ENCODE measurements around the gene NEB.

Gene NEB

DNA sequence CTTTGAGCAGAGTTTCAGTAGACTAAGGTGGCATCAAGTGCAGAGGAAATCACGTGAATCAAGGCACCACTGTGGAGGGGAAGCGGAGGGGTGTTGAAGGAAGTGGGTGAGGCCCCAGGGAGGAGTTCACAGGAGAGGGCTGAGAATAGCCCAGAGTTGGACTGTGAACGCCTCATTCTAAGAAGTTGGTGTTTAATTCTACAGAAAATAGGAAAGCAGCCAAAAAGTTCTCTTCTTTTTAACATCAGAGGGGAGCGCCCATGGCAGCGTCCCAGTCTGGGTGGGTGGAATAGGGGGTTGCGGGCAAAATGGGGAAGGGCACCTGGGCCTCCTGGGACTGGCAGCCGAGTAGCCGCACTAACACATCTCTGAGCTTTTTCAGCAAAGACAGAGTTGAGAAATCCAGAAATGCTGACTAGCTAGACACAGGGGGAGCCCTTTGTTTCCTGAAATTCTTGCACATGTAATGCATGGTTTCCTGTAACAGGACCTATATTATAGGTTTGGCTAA, 97.0 kb downstream of the NEB start:
- no peak overlapping the region; the same call in 1 of the 2 replicates for H3K4me3 ChIP-seq (ENCODE audit: low read length)
- no peak for TF ChIP-seq ZNF274 (IDR thresholded peaks at IDR 0.05; ENCODE audit: low read depth, low read length)

DNA sequence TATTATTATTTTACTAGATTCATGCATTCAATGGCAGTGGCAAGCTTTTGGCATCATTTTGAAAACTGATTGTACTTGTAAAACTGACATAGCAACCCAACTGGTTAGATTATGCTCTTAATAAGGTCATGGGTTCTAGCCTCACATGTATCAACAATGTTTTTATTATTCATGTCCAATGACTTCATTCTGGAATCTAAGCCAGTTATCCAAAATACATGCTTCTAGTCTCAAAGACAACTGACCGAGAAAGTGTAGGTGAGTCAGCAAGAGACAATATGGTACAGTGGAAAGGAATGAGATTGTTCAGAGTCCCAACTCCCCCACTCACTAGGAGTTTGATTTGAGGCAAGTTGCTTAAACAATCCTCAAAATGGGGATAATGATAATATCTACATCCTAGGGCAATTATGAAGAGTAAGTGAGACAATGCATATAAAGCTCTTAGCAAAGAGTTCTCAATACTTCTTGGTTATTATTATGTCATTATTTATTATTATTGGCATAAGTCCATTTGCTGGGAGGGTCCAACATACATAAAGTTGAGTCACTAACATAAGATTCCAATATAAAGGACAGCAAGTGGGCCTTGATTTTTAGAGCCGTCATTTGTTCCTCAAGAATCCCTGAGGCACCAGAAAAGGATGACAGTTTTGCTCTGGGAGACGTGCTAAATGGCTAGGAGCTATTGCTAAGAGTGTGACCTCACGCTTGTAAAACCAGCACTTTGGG, 99.4 kb downstream of the NEB start:
- TF ChIP-seq ZNF274 (IDR thresholded peaks at IDR 0.05; ENCODE audit: low read depth, low read length): no peak
- H3K4me3 ChIP-seq (ENCODE audit: low read length): no peak overlapping the region

DNA sequence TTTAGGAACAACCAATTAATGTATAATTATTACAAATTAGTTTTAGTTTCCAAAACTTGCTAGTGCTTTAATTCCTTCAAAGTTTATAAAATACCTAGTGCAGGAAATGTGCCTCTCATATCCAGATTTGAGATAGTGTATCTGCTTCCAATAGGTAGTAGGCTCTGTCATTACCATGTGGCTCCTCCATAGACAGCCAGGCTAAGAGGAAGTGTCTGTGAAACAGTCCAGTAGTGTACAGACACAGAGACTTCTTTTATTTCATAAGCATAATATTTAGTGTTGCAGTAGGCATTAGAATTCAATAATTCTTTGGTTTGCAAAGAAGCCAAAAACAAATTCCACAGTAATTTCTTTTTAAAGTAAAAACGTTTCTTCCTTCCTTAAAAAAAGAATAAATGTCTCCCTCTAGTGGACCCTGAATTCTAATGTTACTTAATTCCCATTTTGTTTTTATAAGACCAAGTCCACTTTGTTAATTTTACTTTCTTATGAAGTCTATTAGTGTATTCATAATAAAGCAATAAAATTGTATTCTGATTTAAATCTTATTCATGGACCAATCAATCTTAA, 101.2 kb downstream of the NEB start:
- H3K4me3 ChIP-seq (ENCODE audit: low read length): no peak overlapping the region
- TF ChIP-seq ZNF274 (IDR thresholded peaks at IDR 0.05; ENCODE audit: low read depth, low read length): no peak

- H3K4me3 ChIP-seq (ENCODE audit: low read length): no peak overlapping the region
- TF ChIP-seq ZNF274 (IDR thresholded peaks at IDR 0.05; ENCODE audit: low read depth, low read length): no peak
These were observed 103.9 kb downstream of the NEB start for GRCh38 chr2:151630372-151630771.

- H3K4me3 ChIP-seq (ENCODE audit: low read length): no peak overlapping the region
- no peak for TF ChIP-seq ZNF274 (IDR thresholded peaks at IDR 0.05; ENCODE audit: low read depth, low read length)
These were observed 106.9 kb downstream of the NEB start for GRCh38 chr2:151627353-151627752.

- TF ChIP-seq ZNF274 (IDR thresholded peaks at IDR 0.05; ENCODE audit: low read depth, low read length): no peak
- H3K4me3 ChIP-seq (ENCODE audit: low read length): no peak overlapping the region
These were observed 110.0 kb downstream of the NEB start for GRCh38 chr2:151624271-151624670.

DNA sequence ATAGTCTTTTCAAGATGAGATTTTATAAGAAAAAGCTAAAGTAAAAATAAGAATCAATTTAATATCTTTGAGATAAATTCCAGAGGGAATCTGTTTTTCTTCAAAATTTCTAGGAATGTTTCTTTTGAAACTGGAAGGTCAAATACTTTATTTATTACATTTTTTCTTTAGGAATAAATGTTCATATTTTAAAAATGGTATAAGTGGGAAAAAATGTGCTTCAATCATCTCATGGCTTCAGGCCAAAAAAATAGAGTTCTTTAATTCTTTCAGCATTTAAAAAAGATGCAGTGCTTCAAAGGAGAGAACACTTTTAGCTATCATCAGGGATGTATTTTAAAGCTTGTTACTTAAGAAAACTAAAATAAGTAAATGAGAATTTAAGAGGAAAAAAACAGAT, 110.6 kb downstream of the NEB start:
- no peak for TF ChIP-seq ZNF274 (IDR thresholded peaks at IDR 0.05; ENCODE audit: low read depth, low read length)

DNA sequence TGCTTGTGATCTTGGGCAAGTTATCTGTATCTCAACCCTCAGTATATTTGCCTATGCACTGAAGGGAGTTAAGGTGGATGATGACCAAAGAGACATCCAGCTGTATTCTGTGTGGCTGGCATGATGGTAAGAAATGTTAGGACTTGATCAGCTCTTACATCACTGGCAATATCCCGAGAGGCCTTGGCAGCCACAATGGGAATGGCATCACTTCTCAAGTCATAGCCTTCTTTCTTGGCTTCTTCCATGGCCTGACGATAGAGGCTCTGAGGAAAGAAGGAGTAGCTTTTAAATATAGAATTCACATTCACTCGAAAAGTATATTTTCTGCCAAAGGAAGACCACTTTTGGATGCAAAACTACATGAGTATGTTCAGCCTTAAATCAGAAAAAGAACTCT, 113.5 kb downstream of the NEB start:
- H3K4me3 ChIP-seq (ENCODE audit: low read length): no peak overlapping the region
- TF ChIP-seq ZNF274 (IDR thresholded peaks at IDR 0.05; ENCODE audit: low read depth, low read length): no peak

More for the DNA sequence above, 110.6 kb downstream of the NEB start:
- no peak overlapping the region for H3K4me3 ChIP-seq (ENCODE audit: low read length)

DNA sequence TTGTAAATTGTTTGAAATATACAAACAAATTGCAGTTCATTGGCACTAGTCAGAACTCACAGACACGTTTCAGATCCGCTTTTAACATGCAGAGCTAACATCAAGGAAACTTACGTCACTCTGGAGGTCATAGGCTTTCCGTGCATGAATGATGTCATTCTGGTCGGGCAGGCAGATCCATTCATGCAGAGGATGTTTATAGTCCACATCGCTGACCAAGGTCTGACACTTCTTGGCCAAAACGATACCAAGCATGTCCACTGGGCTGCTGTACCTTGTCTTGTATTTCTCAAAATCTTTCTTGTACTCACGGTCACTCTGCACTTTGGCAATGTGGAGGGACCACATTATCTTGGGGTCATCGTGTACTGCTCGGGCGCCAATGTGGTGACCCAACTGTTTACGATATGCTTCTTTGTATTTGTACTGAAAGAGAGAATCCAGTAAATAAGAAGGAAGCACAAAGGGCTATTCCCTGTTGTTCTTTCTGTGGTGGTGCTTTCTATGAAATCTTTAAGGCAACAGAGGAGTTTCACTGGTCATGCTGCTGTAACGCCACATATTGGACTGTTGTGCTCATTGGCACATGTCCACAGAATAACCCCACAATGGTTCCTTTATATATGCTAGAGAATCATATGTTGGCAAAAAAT, 114.8 kb downstream of the NEB start:
- no peak for TF ChIP-seq ZNF274 (IDR thresholded peaks at IDR 0.05; ENCODE audit: low read depth, low read length)
- no peak overlapping the region for H3K4me3 ChIP-seq (ENCODE audit: low read length)

DNA sequence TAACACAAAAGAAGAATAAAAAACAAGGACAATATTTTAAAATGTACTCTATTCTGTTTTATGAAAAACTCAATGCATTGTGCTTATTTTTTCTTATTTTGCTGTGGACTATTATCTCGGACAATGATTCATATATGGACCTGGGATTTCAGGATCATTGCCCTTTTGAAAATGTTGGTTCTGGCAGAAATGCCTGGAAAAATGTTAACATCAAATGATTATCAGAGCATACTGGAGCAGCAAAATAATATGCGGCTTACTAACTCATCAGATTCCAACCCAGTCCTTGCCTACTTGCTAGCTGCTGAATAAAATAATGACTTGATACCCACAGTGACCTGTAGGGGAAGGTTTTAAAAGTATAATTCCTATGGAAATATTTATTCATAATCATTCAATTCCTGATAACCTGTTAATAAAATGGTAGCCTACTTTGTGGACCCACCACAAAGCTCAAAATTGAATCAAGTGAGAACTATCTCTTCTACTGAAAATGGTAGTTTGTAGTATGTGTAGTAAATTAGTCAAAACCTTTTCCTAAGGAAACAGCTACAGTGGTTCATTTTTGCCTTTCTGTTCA, 117.4 kb downstream of the NEB start:
- TF ChIP-seq ZNF274 (IDR thresholded peaks at IDR 0.05; ENCODE audit: low read depth, low read length): no peak
- no peak overlapping the region for H3K4me3 ChIP-seq (ENCODE audit: low read length)

DNA sequence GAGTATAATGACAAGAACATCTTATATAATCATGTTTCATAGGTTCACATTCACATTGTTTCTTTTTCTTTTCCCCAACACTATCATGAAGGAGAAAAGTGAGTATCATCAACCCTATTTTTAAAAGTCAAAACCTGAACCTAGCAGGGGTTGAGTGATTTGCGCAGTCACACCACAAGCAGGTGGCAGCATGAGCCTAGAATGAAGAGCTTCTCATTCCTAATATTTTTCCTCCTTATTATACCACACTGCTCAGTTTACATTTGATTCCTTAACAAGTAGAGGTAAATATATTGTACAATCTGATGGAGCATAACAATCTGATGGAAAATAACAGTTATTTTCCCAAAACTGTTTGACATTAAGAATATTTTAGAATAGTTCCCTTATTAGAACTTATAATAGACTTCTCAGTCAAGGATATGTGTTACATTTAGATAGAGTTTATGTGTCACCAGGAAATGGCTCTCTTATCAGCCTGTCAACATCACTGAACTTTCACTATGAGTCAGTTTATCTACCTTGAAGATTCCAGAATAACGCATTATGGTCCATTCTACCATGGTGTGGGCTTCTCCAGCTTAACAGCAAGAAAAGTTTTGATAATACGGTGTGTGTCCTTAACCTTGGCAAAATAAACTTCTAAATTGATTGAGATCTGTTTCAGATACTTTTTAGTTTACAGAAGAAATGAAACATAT, 119.5 kb downstream of the NEB start:
- no peak overlapping the region for H3K4me3 ChIP-seq (ENCODE audit: low read length)
- no peak for TF ChIP-seq ZNF274 (IDR thresholded peaks at IDR 0.05; ENCODE audit: low read depth, low read length)

GRCh38 chr2:151614159-151614558, 120.1 kb downstream of the NEB start:
- no peak overlapping the region for H3K4me3 ChIP-seq (ENCODE audit: low read length)
- TF ChIP-seq ZNF274 (IDR thresholded peaks at IDR 0.05; ENCODE audit: low read depth, low read length): no peak

GRCh38 chr2:151611351-151611750, 122.9 kb downstream of the NEB start:
- H3K4me3 ChIP-seq (ENCODE audit: low read length): no peak overlapping the region
- TF ChIP-seq ZNF274 (IDR thresholded peaks at IDR 0.05; ENCODE audit: low read depth, low read length): no peak

- no peak for TF ChIP-seq ZNF274 (IDR thresholded peaks at IDR 0.05; ENCODE audit: low read depth, low read length)
- no peak overlapping the region for H3K4me3 ChIP-seq (ENCODE audit: low read length)
These were observed 124.0 kb downstream of the NEB start for GRCh38 chr2:151610310-151610709.
